Stimulated activated CD4-positive, alpha-beta T cell treated with anti-CD3 and anti-CD28 coated beads, Interleukin-1b, Interleukin-23, amount 100 ng/mL, for 4 hours (primary cell): ENCODE measurements around the gene PRKCB.

ENCODE experiments used
- DNase-seq, 2 donors: peaks; one replicate each; pipeline ENCODE4 v3.0.0-alpha.2; 2020; ENCODE audit warnings: low read depth in 2 of 2

The PRKCB gene

GRCh38 chr16:23941025-23941424 is 105.2 kb downstream of the PRKCB start:
- no peak for DNase-seq

- no peak for DNase-seq
These were observed 106.3 kb downstream of the PRKCB start for GRCh38 chr16:23941963-23942564.

GRCh38 chr16:23943604-23944003 is 107.8 kb downstream of the PRKCB start:
- DNase-seq = no peak

- DNase-seq = no peak
These were observed 108.6 kb downstream of the PRKCB start for GRCh38 chr16:23944381-23944780.

- no peak for DNase-seq
These were observed 109.5 kb downstream of the PRKCB start for GRCh38 chr16:23945243-23945642.

GRCh38 chr16:23947838-23948237 is 112.1 kb downstream of the PRKCB start:
- DNase-seq = no peak

GRCh38 chr16:23948949-23949411 is 113.2 kb downstream of the PRKCB start:
- peak in 1 of 2 donors; percentile 37 for DNase-seq

GRCh38 chr16:23949630-23950290 is 114.0 kb downstream of the PRKCB start:
- DNase-seq = no peak

GRCh38 chr16:23950291-23950894 is 114.6 kb downstream of the PRKCB start:
- no peak for DNase-seq

GRCh38 chr16:23950898-23951297 is 115.1 kb downstream of the PRKCB start:
- no peak for DNase-seq

- DNase-seq = peak in 1 of 2 donors; percentile 27
These were observed 116.6 kb downstream of the PRKCB start for GRCh38 chr16:23952128-23952970.

GRCh38 chr16:23952971-23953300 is 117.2 kb downstream of the PRKCB start:
- DNase-seq = no peak

- no peak for DNase-seq
These were observed 117.7 kb downstream of the PRKCB start for GRCh38 chr16:23953476-23953875.

GRCh38 chr16:23955088-23955487 is 119.3 kb downstream of the PRKCB start:
- no peak for DNase-seq

GRCh38 chr16:23957287-23957686 is 121.5 kb downstream of the PRKCB start:
- no peak for DNase-seq

GRCh38 chr16:23959072-23959751 is 123.4 kb downstream of the PRKCB start:
- no peak for DNase-seq

GRCh38 chr16:23959752-23960072 is 123.9 kb downstream of the PRKCB start:
- DNase-seq = no peak

GRCh38 chr16:23960081-23960885 is 124.5 kb downstream of the PRKCB start:
- no peak for DNase-seq

- peak in 1 of 2 donors; percentile 22 for DNase-seq
These were observed 126.2 kb downstream of the PRKCB start for GRCh38 chr16:23962001-23962400.

- no peak for DNase-seq
These were observed 128.4 kb downstream of the PRKCB start for GRCh38 chr16:23964136-23964535.

- DNase-seq = no peak
These were observed 129.5 kb downstream of the PRKCB start for GRCh38 chr16:23965137-23965733.
